Loucy (cell line): ENCODE data around the gene MRAS.

Experiments used
- H2AFZ ChIP-seq: fragments of 200-600 bp; sonication (generic); 2 replicates; pipeline ENCODE4 v1.6.0; 2016; ENCODE audit warnings: antibody characterized with exemption, mild to moderate bottlenecking, low read length, moderate library complexity
- H3F3A ChIP-seq: fragments of 200-600 bp; 2 replicates; pipeline ENCODE4 v1.6.0; 2016; ENCODE audit warnings: antibody characterized with exemption, low read depth, mild to moderate bottlenecking
- H3K27me3 ChIP-seq: fragments of 200-600 bp; sonication (generic); 2 replicates; pipeline ENCODE4 v1.6.1; 2014; ENCODE audit warnings: low read length, mild to moderate bottlenecking; ENCODE audit not compliant: insufficient read depth, poor library complexity, severe bottlenecking
- H3K36me3 ChIP-seq: fragments of 200-600 bp; sonication (generic); 2 replicates; pipeline ENCODE4 v1.6.1; 2016; ENCODE audit warnings: low read length; ENCODE audit not compliant: insufficient read depth
- H3K4me1 ChIP-seq: fragments of 200-600 bp; sonication (generic); 2 replicates; pipeline ENCODE4 v1.5.1; 2014; ENCODE audit warnings: low read length, mild to moderate bottlenecking; ENCODE audit not compliant: insufficient read depth, poor library complexity, severe bottlenecking
- H3K4me2 ChIP-seq: fragments of 200-600 bp; sonication (generic); 2 replicates; pipeline ENCODE4 v1.6.0; 2014; ENCODE audit warnings: antibody characterized with exemption, low read length, low read depth, mild to moderate bottlenecking; ENCODE audit not compliant: poor library complexity, severe bottlenecking
- H3K4me3 ChIP-seq: fragments of 200-600 bp; sonication (generic); 2 replicates; pipeline ENCODE4 v1.5.1; 2014; ENCODE audit warnings: low read length, mild to moderate bottlenecking, mixed read lengths; ENCODE audit not compliant: poor library complexity, severe bottlenecking
- H3K79me2 ChIP-seq: fragments of 200-600 bp; sonication (generic); 2 replicates; pipeline ENCODE4 v1.6.1; 2014; ENCODE audit warnings: low read length; ENCODE audit not compliant: insufficient read depth
- H3K9ac ChIP-seq: fragments of 200-600 bp; sonication (generic); 2 replicates; pipeline ENCODE4 v1.6.0; 2014; ENCODE audit warnings: mild to moderate bottlenecking, low read depth, low read length, moderate library complexity; ENCODE audit not compliant: poor library complexity, severe bottlenecking
- H3K9me2 ChIP-seq: fragments of 200-600 bp; sonication (generic); replicated peaks from 2 replicates; pipeline ENCODE4 v1.6.1; 2016; ENCODE audit warnings: low read depth, low read length, mixed read lengths
- H3K9me3 ChIP-seq: fragments of 200-600 bp; sonication (generic); 2 replicates; pipeline ENCODE4 v1.6.1; 2014; ENCODE audit warnings: mild to moderate bottlenecking, antibody characterized with exemption, low read length, low read depth; ENCODE audit not compliant: insufficient read depth
- H4K20me1 ChIP-seq: fragments of 200-600 bp; sonication (generic); 2 replicates; pipeline ENCODE4 v1.6.0; 2014; ENCODE audit warnings: antibody characterized with exemption, low read length, mild to moderate bottlenecking; ENCODE audit not compliant: insufficient read depth, poor library complexity, severe bottlenecking
- EZH2phosphoT487 ChIP-seq: fragments of 200-600 bp; IDR thresholded peaks from 2 replicates; pipeline ENCODE4 v1.6.1; 2018; ENCODE audit warnings: antibody characterized with exemption, mild to moderate bottlenecking, moderate library complexity, borderline replicate concordance
- TF ChIP-seq, protein P1 (sequence below): fragments of 200-600 bp; sonication (generic); conservative IDR thresholded peaks from 2 replicates; pipeline ENCODE4 v1.5.1; 2014; ENCODE audit warnings: mild to moderate bottlenecking, antibody characterized with exemption, low read length

Gene MRAS

GRCh38 chr3:138443091-138443490 is 94.7 kb downstream of the MRAS start:
- H3K4me2 ChIP-seq: no peak overlapping the region
- H3F3A ChIP-seq: no peaks in the 10 kb centered on the region
- no peaks in the 10 kb centered on the region for H3K27me3 ChIP-seq
- no peaks in the 10 kb centered on the region for H3K36me3 ChIP-seq
- no peak for TF ChIP-seq EZH2phosphoT487
- TF ChIP-seq, protein P1, sequence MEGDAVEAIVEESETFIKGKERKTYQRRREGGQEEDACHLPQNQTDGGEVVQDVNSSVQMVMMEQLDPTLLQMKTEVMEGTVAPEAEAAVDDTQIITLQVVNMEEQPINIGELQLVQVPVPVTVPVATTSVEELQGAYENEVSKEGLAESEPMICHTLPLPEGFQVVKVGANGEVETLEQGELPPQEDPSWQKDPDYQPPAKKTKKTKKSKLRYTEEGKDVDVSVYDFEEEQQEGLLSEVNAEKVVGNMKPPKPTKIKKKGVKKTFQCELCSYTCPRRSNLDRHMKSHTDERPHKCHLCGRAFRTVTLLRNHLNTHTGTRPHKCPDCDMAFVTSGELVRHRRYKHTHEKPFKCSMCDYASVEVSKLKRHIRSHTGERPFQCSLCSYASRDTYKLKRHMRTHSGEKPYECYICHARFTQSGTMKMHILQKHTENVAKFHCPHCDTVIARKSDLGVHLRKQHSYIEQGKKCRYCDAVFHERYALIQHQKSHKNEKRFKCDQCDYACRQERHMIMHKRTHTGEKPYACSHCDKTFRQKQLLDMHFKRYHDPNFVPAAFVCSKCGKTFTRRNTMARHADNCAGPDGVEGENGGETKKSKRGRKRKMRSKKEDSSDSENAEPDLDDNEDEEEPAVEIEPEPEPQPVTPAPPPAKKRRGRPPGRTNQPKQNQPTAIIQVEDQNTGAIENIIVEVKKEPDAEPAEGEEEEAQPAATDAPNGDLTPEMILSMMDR: no peak
- H3K9ac ChIP-seq: no peak overlapping the region
- no peaks in the 10 kb centered on the region for H3K79me2 ChIP-seq
- no peaks in the 10 kb centered on the region for H3K9me3 ChIP-seq
- H3K9me2 ChIP-seq: no peaks in the 10 kb centered on the region
- H3K4me3 ChIP-seq: no peak overlapping the region
- H2AFZ ChIP-seq: no peak overlapping the region
- no peaks in the 10 kb centered on the region for H4K20me1 ChIP-seq
- no peaks in the 10 kb centered on the region for H3K4me1 ChIP-seq

- Histone ChIP-seq H3K4me1 (no peaks in the 10 kb centered on the region), H3K27me3 (no peaks in the 10 kb centered on the region), H3K9me2 (no peaks in the 10 kb centered on the region), H3K9ac (no peak overlapping the region), H3K36me3 (no peaks in the 10 kb centered on the region), H2AFZ (no peak overlapping the region), H4K20me1 (no peaks in the 10 kb centered on the region), H3K9me3 (no peaks in the 10 kb centered on the region), H3K4me2 (no peak overlapping the region), H3F3A (no peaks in the 10 kb centered on the region), H3K79me2 (no peaks in the 10 kb centered on the region), H3K4me3 (no peak overlapping the region)
- TF ChIP-seq EZH2phosphoT487: no peak
- TF ChIP-seq, protein P1: no peak
Measured at GRCh38 chr3:138443521-138444503, 95.4 kb downstream of the MRAS start.

- Histone ChIP-seq H4K20me1 (no peaks in the 10 kb centered on the region), H3K27me3 (no peaks in the 10 kb centered on the region), H3K4me2 (no peak overlapping the region), H3K9me2 (no peaks in the 10 kb centered on the region), H3F3A (no peaks in the 10 kb centered on the region), H3K9ac (no peak overlapping the region), H3K4me3 (no peak overlapping the region), H3K36me3 (no peaks in the 10 kb centered on the region), H3K4me1 (no peaks in the 10 kb centered on the region), H2AFZ (no peak overlapping the region), H3K9me3 (no peaks in the 10 kb centered on the region), H3K79me2 (no peaks in the 10 kb centered on the region)
- TF ChIP-seq, protein P1: no peak
- no peak for TF ChIP-seq EZH2phosphoT487
Measured at GRCh38 chr3:138445236-138445635, 96.9 kb downstream of the MRAS start.
